H1 (cell line): ENCODE data around the gene MBIP. TPM values are rescaled to one million over a fixed set of nuclear protein-coding genes. Genes with fewer than 3 reads are reported as not detected.

Experiments
- CTBP2 ChIP-seq: IDR thresholded peaks from 2 replicates; pipeline ENCODE4 v1.7.0; 2011; ENCODE audit warnings: borderline replicate concordance, mild to moderate bottlenecking, moderate library complexity, mixed read lengths, low read length; ENCODE audit not compliant: insufficient read depth, insufficient read length
- JUN ChIP-seq: IDR thresholded peaks from 2 replicates; pipeline ENCODE4 v1.6.1; 2011; ENCODE audit warnings: low read depth, mild to moderate bottlenecking, improper control_type of control experiment, low read length
- JUND ChIP-seq: IDR thresholded peaks from 2 replicates; pipeline ENCODE4 v1.6.1; 2011; ENCODE audit warnings: mild to moderate bottlenecking, improper control_type of control experiment, low read length
- TEAD4 ChIP-seq: IDR thresholded peaks from 2 replicates; pipeline ENCODE4 v1.6.1; 2012; ENCODE audit warnings: low read depth, low read length, inconsistent platforms, mixed read lengths
- polyA plus RNA-seq, 7 experiments: library from polyadenylated mRNA; depleted of rRNA in 3 of 7; stranded (reverse) in 5 of 7; unstranded in 2 of 7; fragments of >200 nt in 5 of 7; fragments of 200-250 nt in 2 of 7; gene quantifications; 1 replicate in 5 of 7; 2 replicates in 1 of 7; 4 replicates in 1 of 7; pipeline versions ENCODE4 v1.2.1 to v1.2.3, GENCODE V29; 2011 to 2013; ENCODE audit warnings: missing spikeins in 2 of 7, mixed read lengths in 2 of 7
- total RNA-seq: library from RNA; stranded (reverse); fragmentation: NEBNext Ultra II Directional; extraction: Animal tissue kit (Norgen Biotek cat#: 25700); gene quantifications from 2 replicates; pipeline ENCODE4 v1.2.1, GENCODE V29; 2021
- TF ChIP-seq, protein P1 (sequence below): fragments of 300-600 bp; sonication (generic); IDR thresholded peaks from 2 replicates; pipeline ENCODE4 v1.7.1; 2012; ENCODE audit warnings: low read length, moderate library complexity, mild to moderate bottlenecking, inconsistent platforms; ENCODE audit not compliant: insufficient replicate concordance

MBIP gene
- total and polyA plus RNA-seq, 2 of the 8 experiments (the other 6 are each of a cell fraction or from before 2014, with no cell fraction given) = 15.0 to 27.4 TPM

DNA sequence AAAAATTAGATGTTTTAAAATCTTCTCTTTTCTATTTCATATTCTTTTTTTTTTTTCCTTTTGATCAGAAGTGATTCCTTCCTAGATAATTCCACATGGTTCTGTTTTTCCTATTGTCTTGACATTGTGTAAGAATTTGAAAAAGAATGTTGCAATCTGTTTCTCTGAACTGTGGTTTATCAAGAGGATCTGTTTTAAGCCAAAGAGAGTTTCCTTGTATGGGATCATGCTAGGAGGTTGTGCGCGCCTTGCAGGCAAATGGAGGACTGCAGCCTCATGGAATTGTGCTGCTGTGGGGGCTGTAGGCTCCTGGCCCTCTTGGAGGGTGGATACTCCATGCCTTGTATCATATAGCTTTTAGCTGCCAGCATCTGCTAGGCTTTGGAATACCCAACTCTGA lies 43.3 kb upstream of the MBIP start (continued):
- TF ChIP-seq, protein P1, sequence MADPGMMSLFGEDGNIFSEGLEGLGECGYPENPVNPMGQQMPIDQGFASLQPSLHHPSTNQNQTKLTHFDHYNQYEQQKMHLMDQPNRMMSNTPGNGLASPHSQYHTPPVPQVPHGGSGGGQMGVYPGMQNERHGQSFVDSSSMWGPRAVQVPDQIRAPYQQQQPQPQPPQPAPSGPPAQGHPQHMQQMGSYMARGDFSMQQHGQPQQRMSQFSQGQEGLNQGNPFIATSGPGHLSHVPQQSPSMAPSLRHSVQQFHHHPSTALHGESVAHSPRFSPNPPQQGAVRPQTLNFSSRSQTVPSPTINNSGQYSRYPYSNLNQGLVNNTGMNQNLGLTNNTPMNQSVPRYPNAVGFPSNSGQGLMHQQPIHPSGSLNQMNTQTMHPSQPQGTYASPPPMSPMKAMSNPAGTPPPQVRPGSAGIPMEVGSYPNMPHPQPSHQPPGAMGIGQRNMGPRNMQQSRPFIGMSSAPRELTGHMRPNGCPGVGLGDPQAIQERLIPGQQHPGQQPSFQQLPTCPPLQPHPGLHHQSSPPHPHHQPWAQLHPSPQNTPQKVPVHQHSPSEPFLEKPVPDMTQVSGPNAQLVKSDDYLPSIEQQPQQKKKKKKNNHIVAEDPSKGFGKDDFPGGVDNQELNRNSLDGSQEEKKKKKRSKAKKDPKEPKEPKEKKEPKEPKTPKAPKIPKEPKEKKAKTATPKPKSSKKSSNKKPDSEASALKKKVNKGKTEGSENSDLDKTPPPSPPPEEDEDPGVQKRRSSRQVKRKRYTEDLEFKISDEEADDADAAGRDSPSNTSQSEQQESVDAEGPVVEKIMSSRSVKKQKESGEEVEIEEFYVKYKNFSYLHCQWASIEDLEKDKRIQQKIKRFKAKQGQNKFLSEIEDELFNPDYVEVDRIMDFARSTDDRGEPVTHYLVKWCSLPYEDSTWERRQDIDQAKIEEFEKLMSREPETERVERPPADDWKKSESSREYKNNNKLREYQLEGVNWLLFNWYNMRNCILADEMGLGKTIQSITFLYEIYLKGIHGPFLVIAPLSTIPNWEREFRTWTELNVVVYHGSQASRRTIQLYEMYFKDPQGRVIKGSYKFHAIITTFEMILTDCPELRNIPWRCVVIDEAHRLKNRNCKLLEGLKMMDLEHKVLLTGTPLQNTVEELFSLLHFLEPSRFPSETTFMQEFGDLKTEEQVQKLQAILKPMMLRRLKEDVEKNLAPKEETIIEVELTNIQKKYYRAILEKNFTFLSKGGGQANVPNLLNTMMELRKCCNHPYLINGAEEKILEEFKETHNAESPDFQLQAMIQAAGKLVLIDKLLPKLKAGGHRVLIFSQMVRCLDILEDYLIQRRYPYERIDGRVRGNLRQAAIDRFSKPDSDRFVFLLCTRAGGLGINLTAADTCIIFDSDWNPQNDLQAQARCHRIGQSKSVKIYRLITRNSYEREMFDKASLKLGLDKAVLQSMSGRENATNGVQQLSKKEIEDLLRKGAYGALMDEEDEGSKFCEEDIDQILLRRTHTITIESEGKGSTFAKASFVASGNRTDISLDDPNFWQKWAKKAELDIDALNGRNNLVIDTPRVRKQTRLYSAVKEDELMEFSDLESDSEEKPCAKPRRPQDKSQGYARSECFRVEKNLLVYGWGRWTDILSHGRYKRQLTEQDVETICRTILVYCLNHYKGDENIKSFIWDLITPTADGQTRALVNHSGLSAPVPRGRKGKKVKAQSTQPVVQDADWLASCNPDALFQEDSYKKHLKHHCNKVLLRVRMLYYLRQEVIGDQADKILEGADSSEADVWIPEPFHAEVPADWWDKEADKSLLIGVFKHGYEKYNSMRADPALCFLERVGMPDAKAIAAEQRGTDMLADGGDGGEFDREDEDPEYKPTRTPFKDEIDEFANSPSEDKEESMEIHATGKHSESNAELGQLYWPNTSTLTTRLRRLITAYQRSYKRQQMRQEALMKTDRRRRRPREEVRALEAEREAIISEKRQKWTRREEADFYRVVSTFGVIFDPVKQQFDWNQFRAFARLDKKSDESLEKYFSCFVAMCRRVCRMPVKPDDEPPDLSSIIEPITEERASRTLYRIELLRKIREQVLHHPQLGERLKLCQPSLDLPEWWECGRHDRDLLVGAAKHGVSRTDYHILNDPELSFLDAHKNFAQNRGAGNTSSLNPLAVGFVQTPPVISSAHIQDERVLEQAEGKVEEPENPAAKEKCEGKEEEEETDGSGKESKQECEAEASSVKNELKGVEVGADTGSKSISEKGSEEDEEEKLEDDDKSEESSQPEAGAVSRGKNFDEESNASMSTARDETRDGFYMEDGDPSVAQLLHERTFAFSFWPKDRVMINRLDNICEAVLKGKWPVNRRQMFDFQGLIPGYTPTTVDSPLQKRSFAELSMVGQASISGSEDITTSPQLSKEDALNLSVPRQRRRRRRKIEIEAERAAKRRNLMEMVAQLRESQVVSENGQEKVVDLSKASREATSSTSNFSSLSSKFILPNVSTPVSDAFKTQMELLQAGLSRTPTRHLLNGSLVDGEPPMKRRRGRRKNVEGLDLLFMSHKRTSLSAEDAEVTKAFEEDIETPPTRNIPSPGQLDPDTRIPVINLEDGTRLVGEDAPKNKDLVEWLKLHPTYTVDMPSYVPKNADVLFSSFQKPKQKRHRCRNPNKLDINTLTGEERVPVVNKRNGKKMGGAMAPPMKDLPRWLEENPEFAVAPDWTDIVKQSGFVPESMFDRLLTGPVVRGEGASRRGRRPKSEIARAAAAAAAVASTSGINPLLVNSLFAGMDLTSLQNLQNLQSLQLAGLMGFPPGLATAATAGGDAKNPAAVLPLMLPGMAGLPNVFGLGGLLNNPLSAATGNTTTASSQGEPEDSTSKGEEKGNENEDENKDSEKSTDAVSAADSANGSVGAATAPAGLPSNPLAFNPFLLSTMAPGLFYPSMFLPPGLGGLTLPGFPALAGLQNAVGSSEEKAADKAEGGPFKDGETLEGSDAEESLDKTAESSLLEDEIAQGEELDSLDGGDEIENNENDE = no peak
- TF ChIP-seq JUND = no peak
- TF ChIP-seq TEAD4 = no peak
- no peak for TF ChIP-seq CTBP2
- TF ChIP-seq JUN = no peak
